HEK293 (cell line): ENCODE data around the gene PGM2.

Experiments
- CTCF ChIP-seq: fragments of 450-650 bp; formaldehyde crosslinking; IDR thresholded peaks from 2 replicates; pipeline ENCODE4 v1.5.1; 2016; ENCODE audit warnings: missing biosample characterization, missing genetic modification characterization
- PRDM1 ChIP-seq: fragments of 450-650 bp; formaldehyde crosslinking; IDR thresholded peaks from 2 replicates; pipeline ENCODE4; 2016; ENCODE audit warnings: missing biosample characterization, missing genetic modification characterization
- YY1 ChIP-seq: fragments of 450-650 bp; formaldehyde crosslinking; IDR thresholded peaks from 2 replicates; pipeline ENCODE4 v1.5.1; 2018; ENCODE audit warnings: missing biosample characterization, missing genetic modification characterization
- ZNF114 ChIP-seq: fragments of 450-650 bp; formaldehyde crosslinking; IDR thresholded peaks from 2 replicates; pipeline ENCODE4 v1.5.0; 2017; ENCODE audit warnings: missing biosample characterization, missing genetic modification characterization
- ZNF121 ChIP-seq: fragments of 450-650 bp; formaldehyde crosslinking; IDR thresholded peaks from 2 replicates; pipeline ENCODE4 v1.5.1; 2016; ENCODE audit warnings: missing biosample characterization, missing genetic modification characterization
- ZNF24 ChIP-seq: fragments of 450-650 bp; formaldehyde crosslinking; IDR thresholded peaks from 2 replicates; pipeline ENCODE4 v1.5.1; 2016; ENCODE audit warnings: missing biosample characterization, missing genetic modification characterization

- TF ChIP-seq ZNF121 (no peak), ZNF24 (tag by site-specific recombination) (no peak), ZNF114 (tag by site-specific recombination) (no peak), PRDM1 (tag by site-specific recombination) (no peak), YY1 (tag by site-specific recombination) (no peak), CTCF (tag by site-specific recombination) (no peak)
Observed at GRCh38 chr4:37803348-37803973, 23.0 kb upstream of the PGM2 start.
